ENCODE data around the gene VASH2.

GRCh38 chr1:212946872-212947271 is 3.5 kb upstream of the VASH2 start:
- TF ChIP-seq RCOR1 (IDR thresholded peaks at IDR 0.05; ENCODE audit: insufficient replicate concordance, low read length) (no peak), CTCF (conservative IDR thresholded peaks at IDR 0.05; ENCODE audit: low read depth, low read length) (no peak), USF2 (IDR thresholded peaks at IDR 0.05; ENCODE audit: low read depth, low read length) (no peak), SMC3 (IDR thresholded peaks at IDR 0.05; ENCODE audit: low read depth, low read length) (no peak), NFE2L2 (IDR thresholded peaks at IDR 0.05; ENCODE audit: low read depth, low read length) (no peak), POLR2A (IDR thresholded peaks at IDR 0.05; ENCODE audit: low read depth, low read length) (no peak), RAD21 (IDR thresholded peaks at IDR 0.05; ENCODE audit: low read length) (no peak), CHD1 (IDR thresholded peaks at IDR 0.05; ENCODE audit: low read depth, low read length) (no peak), CEBPB (IDR thresholded peaks at IDR 0.05; ENCODE audit: low read depth, low read length) (no peak)
